Panc1 (cell line): Measurements from ENCODE around the gene WBP1L.

Source experiments
- CTCF ChIP-seq: fragments of 450-650 bp; IDR thresholded peaks from 2 replicates; pipeline ENCODE4 v1.5.1; 2017; ENCODE audit warnings: mild to moderate bottlenecking
- POLR2AphosphoS5 ChIP-seq: IDR thresholded peaks from 2 replicates; pipeline ENCODE4 v1.6.1; 2012; ENCODE audit warnings: mild to moderate bottlenecking, low read depth, low read length, moderate library complexity
- REST ChIP-seq, 2 experiments: IDR thresholded peaks; 2 replicates each; pipeline ENCODE4 v1.6.1; 2011 to 2012; ENCODE audit warnings: low read depth in 2 of 2, control low read depth in 1 of 2, low read length in 1 of 2, mild to moderate bottlenecking in 1 of 2, moderate library complexity in 1 of 2; ENCODE audit not compliant: insufficient read depth in 1 of 2
- SIN3A ChIP-seq: IDR thresholded peaks from 2 replicates; pipeline ENCODE4 v1.6.1; 2012; ENCODE audit warnings: low read depth, mild to moderate bottlenecking, low read length, moderate library complexity, borderline replicate concordance; ENCODE audit not compliant: insufficient read depth

GRCh38 chr10:102775201-102775934 lies 31.6 kb downstream of the WBP1L start:
- TF ChIP-seq CTCF: no peak
- no peak for TF ChIP-seq REST (IDR thresholded peaks at IDR 0.05; ENCODE audit: insufficient read depth in 1 of 2, low read depth in 2 of 2, low read length in 1 of 2)
- TF ChIP-seq SIN3A: no peak
- no peak; the same call in 1 of the 2 replicates for TF ChIP-seq POLR2AphosphoS5
